ENCODE measurements around the gene GNG12.

GNG12 gene

GRCh38 chr1:67812226-67812625 lies 21.0 kb downstream of the GNG12 start:
- no peak for DNase-seq

- DNase-seq = no peak
Measured at GRCh38 chr1:67811781-67812180, 21.5 kb downstream of the GNG12 start.

GRCh38 chr1:67809887-67810286 lies 23.4 kb downstream of the GNG12 start:
- DNase-seq = no peak

GRCh38 chr1:67807282-67807681 lies 26.0 kb downstream of the GNG12 start:
- no peak for DNase-seq

- DNase-seq = no peak
Measured at GRCh38 chr1:67804710-67805109, 28.6 kb downstream of the GNG12 start.

- DNase-seq = no peak
Measured at GRCh38 chr1:67803380-67804279, 29.6 kb downstream of the GNG12 start.

GRCh38 chr1:67802565-67802964 lies 30.7 kb downstream of the GNG12 start:
- no peak for DNase-seq

GRCh38 chr1:67801903-67802302 lies 31.4 kb downstream of the GNG12 start:
- DNase-seq = no peak

- no peak for DNase-seq
Measured at GRCh38 chr1:67795179-67795912, 37.9 kb downstream of the GNG12 start.

GRCh38 chr1:67793562-67793961 lies 39.7 kb downstream of the GNG12 start:
- DNase-seq = no peak

- DNase-seq = no peak
Measured at GRCh38 chr1:67792741-67793458, 40.4 kb downstream of the GNG12 start.

- no peak for DNase-seq
Measured at GRCh38 chr1:67792103-67792502, 41.2 kb downstream of the GNG12 start.

- no peak for DNase-seq
Measured at GRCh38 chr1:67791686-67792085, 41.6 kb downstream of the GNG12 start.

GRCh38 chr1:67791261-67791660 lies 42.0 kb downstream of the GNG12 start:
- DNase-seq = no peak

- no peak for DNase-seq
Measured at GRCh38 chr1:67790201-67790692, 43.0 kb downstream of the GNG12 start.

GRCh38 chr1:67789551-67789950 lies 43.7 kb downstream of the GNG12 start:
- no peak for DNase-seq

GRCh38 chr1:67788904-67789303 lies 44.4 kb downstream of the GNG12 start:
- no peak for DNase-seq

- DNase-seq = no peak
Measured at GRCh38 chr1:67788238-67788790, 45.0 kb downstream of the GNG12 start.

- DNase-seq = no peak
Measured at GRCh38 chr1:67787746-67788145, 45.5 kb downstream of the GNG12 start.

GRCh38 chr1:67785847-67786753 lies 47.2 kb downstream of the GNG12 start:
- DNase-seq = no peak

- DNase-seq = no peak
Measured at GRCh38 chr1:67784545-67785186, 48.6 kb downstream of the GNG12 start.

All from NCI-H1436 treated with DMSO at 0.1 percent for 48 hours (cell line).